OCI-LY3 (cell line): ENCODE results near the gene TDRD9.

Source experiments
- H2AFZ ChIP-seq: fragments of 200-600, 300-600 bp; shearing (Covaris generic); 2 replicates; pipeline ENCODE4 v1.6.0; 2014; ENCODE audit warnings: antibody characterized with exemption, low read depth, low read length
- H3K27ac ChIP-seq: fragments of 200-600, 300-600 bp; sonication (generic); 2 replicates; pipeline ENCODE4 v1.5.1; 2014; ENCODE audit warnings: mild to moderate bottlenecking, low read length, moderate library complexity, mixed read lengths
- H3K27me3 ChIP-seq: fragments of 200-600, 300-600 bp; sonication (generic); 2 replicates; pipeline ENCODE4 v1.6.1; 2014; ENCODE audit warnings: low read depth, low read length, mixed read lengths
- H3K36me3 ChIP-seq: fragments of 200-600, 300-600 bp; sonication (generic); replicated peaks from 2 replicates; pipeline ENCODE3; 2014; ENCODE audit warnings: low read depth, low read length, mixed read lengths
- H3K4me1 ChIP-seq: fragments of 300-600, 200-600 bp; sonication (generic); 2 replicates; pipeline ENCODE4 v1.6.1; 2014; ENCODE audit warnings: low read length, mixed read lengths
- H3K4me2 ChIP-seq: fragments of 200-600, 300-600 bp; sonication (generic); 2 replicates; pipeline ENCODE4 v1.6.1; 2014; ENCODE audit warnings: low read length, mixed read lengths
- H3K4me3 ChIP-seq: fragments of 300-600, 200-600 bp; sonication (generic); 2 replicates; pipeline ENCODE4 v1.5.1; 2014; ENCODE audit warnings: antibody characterized with exemption, mild to moderate bottlenecking, low read length, moderate library complexity
- H3K79me2 ChIP-seq: fragments of 300-600, 200-600 bp; shearing (Covaris generic); 2 replicates; pipeline ENCODE4 v1.6.1; 2014; ENCODE audit warnings: mild to moderate bottlenecking, low read length, mixed read lengths
- H3K9ac ChIP-seq: fragments of 300-600, 200-600 bp; shearing (Covaris generic); 2 replicates; pipeline ENCODE4 v1.6.0; 2014; ENCODE audit warnings: mild to moderate bottlenecking, low read length, moderate library complexity
- H3K9me3 ChIP-seq: fragments of 200-600, 300-600 bp; shearing (Covaris generic); 2 replicates; pipeline ENCODE4 v1.6.1; 2014; ENCODE audit warnings: low read length, mixed read lengths; ENCODE audit not compliant: insufficient read depth
- H4K20me1 ChIP-seq: fragments of 200-600, 300-600 bp; sonication (generic); 2 replicates; pipeline ENCODE4 v1.6.1; 2016; ENCODE audit warnings: low read length, mixed read lengths; ENCODE audit not compliant: insufficient read depth
- EZH2phosphoT487 ChIP-seq: fragments of 200-600 bp; shearing (Covaris generic); IDR thresholded peaks from 2 replicates; pipeline ENCODE4 v1.6.1; 2018; ENCODE audit warnings: antibody characterized with exemption, mixed run types, low read depth
- TF ChIP-seq, protein P1 (sequence below): fragments of 200-600, 300-600 bp; sonication (generic); IDR thresholded peaks from 2 replicates; pipeline ENCODE4 v1.5.1; 2014; ENCODE audit warnings: antibody characterized with exemption, low read length, low read depth

The TDRD9 gene

DNA sequence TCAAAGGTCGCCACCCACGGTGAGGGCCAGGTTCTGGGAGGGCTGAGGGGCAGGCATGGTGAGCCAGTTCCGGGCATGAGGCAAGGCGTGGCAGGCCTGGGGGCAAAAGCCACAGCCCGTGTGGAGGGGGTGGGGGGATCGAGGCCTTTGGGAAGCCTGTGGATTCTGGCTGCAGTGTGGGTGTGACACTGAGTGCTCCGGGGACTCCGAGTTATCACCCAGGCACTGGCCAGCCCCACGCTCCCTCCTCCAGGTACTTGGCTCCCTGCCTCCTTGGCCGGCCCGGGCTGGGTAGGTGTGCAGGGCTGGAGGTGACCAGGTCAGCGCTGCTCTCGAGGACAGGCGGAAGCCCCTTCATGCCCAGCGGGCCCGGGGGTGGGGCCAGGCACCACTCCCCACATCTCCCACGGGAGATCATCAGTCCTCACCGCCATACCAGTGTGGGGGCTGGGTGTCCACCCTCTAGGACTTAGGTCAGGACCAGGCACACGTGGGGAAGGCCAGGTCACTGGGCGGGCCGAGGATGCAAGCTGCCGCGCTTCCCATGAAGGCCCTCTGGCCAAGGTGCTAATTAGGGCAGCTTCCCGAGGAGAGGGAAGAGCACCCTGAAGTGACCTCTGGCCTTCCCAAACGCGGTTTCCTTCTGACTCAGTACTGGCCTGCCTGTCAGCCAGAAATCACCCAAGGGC is 34.1 kb upstream of the TDRD9 start:
- TF ChIP-seq, protein P1, sequence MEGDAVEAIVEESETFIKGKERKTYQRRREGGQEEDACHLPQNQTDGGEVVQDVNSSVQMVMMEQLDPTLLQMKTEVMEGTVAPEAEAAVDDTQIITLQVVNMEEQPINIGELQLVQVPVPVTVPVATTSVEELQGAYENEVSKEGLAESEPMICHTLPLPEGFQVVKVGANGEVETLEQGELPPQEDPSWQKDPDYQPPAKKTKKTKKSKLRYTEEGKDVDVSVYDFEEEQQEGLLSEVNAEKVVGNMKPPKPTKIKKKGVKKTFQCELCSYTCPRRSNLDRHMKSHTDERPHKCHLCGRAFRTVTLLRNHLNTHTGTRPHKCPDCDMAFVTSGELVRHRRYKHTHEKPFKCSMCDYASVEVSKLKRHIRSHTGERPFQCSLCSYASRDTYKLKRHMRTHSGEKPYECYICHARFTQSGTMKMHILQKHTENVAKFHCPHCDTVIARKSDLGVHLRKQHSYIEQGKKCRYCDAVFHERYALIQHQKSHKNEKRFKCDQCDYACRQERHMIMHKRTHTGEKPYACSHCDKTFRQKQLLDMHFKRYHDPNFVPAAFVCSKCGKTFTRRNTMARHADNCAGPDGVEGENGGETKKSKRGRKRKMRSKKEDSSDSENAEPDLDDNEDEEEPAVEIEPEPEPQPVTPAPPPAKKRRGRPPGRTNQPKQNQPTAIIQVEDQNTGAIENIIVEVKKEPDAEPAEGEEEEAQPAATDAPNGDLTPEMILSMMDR, result no peak
- no peak for TF ChIP-seq EZH2phosphoT487
- no peak overlapping the region for H3K4me2 ChIP-seq
- H3K36me3 ChIP-seq, result no peaks in the 10 kb centered on the region
- no peaks in the 10 kb centered on the region for H3K4me1 ChIP-seq
- H3K27me3 ChIP-seq, result no peaks in the 10 kb centered on the region
- no peak overlapping the region for H2AFZ ChIP-seq
- no peaks in the 10 kb centered on the region for H3K79me2 ChIP-seq
- H3K9ac ChIP-seq, result no peak overlapping the region
- no peak overlapping the region for H3K27ac ChIP-seq
- H3K9me3 ChIP-seq, result no peaks in the 10 kb centered on the region
- H3K4me3 ChIP-seq, result no peak overlapping the region
- no peaks in the 10 kb centered on the region for H4K20me1 ChIP-seq

DNA sequence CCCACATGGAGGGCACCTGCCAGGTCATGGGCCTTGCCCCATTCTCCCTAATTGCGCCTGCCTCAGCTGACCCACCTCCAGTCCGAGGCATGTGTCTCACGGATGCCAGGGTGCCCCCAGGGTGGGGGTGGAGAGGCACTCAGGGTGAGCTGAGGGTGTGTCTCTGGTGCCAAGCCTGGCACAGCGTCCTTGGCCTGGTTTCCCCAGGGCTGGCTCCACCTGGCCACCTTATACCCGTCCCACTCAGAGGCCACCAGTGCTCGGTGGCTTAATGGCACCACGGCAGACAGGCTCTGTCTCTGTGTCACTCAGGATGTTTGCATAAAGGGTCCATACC is 33.6 kb upstream of the TDRD9 start:
- no peaks in the 10 kb centered on the region for H3K9me3 ChIP-seq
- no peak overlapping the region for H3K4me2 ChIP-seq
- TF ChIP-seq, protein P1, result no peak
- no peak for TF ChIP-seq EZH2phosphoT487
- H3K27ac ChIP-seq, result no peak overlapping the region
- H3K4me1 ChIP-seq, result no peaks in the 10 kb centered on the region
- H3K79me2 ChIP-seq, result no peaks in the 10 kb centered on the region
- H3K9ac ChIP-seq, result no peak overlapping the region
- H2AFZ ChIP-seq, result no peak overlapping the region
- H4K20me1 ChIP-seq, result no peaks in the 10 kb centered on the region
- no peaks in the 10 kb centered on the region for H3K36me3 ChIP-seq
- no peaks in the 10 kb centered on the region for H3K27me3 ChIP-seq
- no peak overlapping the region for H3K4me3 ChIP-seq

DNA sequence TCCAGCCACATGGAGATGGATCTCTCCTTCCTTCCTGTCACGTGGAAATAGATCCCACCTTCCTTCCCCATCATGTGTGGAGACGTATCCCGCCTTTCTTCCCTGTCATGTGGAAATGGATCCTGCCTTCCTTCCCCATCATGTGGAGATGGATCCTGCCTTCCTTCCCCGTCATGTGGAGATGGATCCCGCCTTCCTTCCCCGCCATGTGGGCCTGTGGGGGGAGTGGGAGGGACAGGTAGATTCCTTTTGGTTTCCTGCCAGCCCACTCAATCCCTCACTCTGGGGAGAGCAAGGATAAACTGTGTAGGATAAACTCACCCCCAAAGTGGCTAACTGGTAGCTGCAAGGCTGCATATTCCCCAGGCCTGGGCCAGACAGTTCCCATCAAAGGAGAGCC is 31.7 kb upstream of the TDRD9 start:
- Histone ChIP-seq H3K27ac (no peak overlapping the region), H3K4me3 (no peak overlapping the region), H4K20me1 (no peaks in the 10 kb centered on the region), H3K9ac (no peak overlapping the region), H3K79me2 (no peaks in the 10 kb centered on the region), H2AFZ (no peak overlapping the region), H3K36me3 (no peaks in the 10 kb centered on the region), H3K4me2 (no peak overlapping the region), H3K9me3 (no peaks in the 10 kb centered on the region), H3K4me1 (no peaks in the 10 kb centered on the region), H3K27me3 (no peaks in the 10 kb centered on the region)
- TF ChIP-seq, protein P1, result no peak
- no peak for TF ChIP-seq EZH2phosphoT487

DNA sequence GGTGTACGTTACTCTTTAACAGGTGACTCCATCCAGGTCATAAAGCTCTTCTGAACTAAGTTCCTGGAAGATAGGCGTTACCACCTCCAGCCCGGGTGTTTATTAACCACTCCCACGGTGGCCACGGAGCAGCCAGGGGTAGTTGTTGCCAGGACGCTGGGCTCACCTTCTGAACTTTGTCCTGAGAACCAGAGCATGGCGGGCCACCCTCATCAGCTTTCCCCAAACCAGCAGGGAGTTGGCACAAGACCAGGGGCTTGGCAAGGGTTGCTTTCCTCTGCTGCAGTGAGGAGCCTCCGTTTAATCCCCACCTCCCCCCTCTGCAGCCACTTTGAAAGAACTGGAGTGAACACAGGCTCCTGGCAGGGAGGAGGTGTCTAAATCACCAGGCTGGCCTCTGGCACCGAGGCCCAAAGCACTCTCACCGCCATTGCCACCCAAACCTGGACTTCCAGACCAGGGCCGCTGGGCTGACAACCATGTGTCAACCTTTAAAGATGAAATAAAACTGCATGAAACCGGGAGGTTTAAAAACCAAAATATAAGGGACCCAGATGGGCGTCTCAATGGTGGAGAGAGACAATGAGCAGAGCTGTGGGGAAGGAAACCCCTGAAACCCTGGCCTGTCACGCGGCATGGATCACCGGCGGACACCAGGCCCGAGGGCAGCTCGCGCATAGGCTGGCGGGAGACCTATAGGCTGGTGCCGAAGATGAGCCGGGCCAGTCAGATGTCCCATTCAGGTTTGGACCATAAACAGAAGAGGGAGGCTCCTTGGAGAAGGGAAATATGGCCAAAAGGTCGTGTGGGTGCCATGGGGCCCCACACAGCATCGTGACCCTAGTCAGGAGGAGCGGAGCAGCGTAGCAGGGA is 30.9 kb upstream of the TDRD9 start:
- Histone ChIP-seq H3K36me3 (no peaks in the 10 kb centered on the region), H3K27me3 (no peaks in the 10 kb centered on the region), H2AFZ (no peak overlapping the region), H3K79me2 (no peaks in the 10 kb centered on the region), H3K9me3 (no peaks in the 10 kb centered on the region), H3K27ac (no peak overlapping the region), H3K9ac (no peak overlapping the region), H4K20me1 (no peaks in the 10 kb centered on the region), H3K4me2 (no peak overlapping the region), H3K4me3 (no peak overlapping the region), H3K4me1 (no peaks in the 10 kb centered on the region)
- TF ChIP-seq EZH2phosphoT487, result no peak
- TF ChIP-seq, protein P1, result no peak
